Endothelial cell (in vitro differentiated cells): ENCODE data around the gene KCNH2. TPM values are rescaled to one million over a fixed set of nuclear protein-coding genes. Genes with fewer than 3 reads are reported as not detected.
"Not testable (repeated sequence)": the region's sequence is repeated elsewhere in the genome, so short reads cannot be mapped to it uniquely, and the experiment has no call there.

ENCODE experiments used
- DNase-seq: peaks from one replicate; pipeline ENCODE4 v3.0.0; 2021; ENCODE audit warnings: low spot score
- H3K27ac Mint-ChIP-seq: one replicate; pipeline ENCODE4 v1.8.0; 2021; ENCODE audit warnings: mixed read lengths, inconsistent platforms; ENCODE audit not compliant: unreplicated experiment
- H3K27me3 Mint-ChIP-seq: one replicate; pipeline ENCODE4 v1.8.0; 2021; ENCODE audit warnings: mild to moderate bottlenecking, moderate library complexity, mixed read lengths, inconsistent platforms; ENCODE audit not compliant: unreplicated experiment
- H3K36me3 Mint-ChIP-seq: one replicate; pipeline ENCODE4 v1.8.0; 2021; ENCODE audit warnings: mild to moderate bottlenecking, low read depth, mixed read lengths, inconsistent platforms; ENCODE audit not compliant: unreplicated experiment
- H3K4me1 Mint-ChIP-seq: one replicate; pipeline ENCODE4 v1.8.0; 2021; ENCODE audit warnings: mild to moderate bottlenecking, mixed read lengths, inconsistent platforms; ENCODE audit not compliant: unreplicated experiment
- H3K4me3 Mint-ChIP-seq: one replicate; pipeline ENCODE4 v1.8.0; 2021; ENCODE audit warnings: mild to moderate bottlenecking, mixed read lengths, inconsistent platforms; ENCODE audit not compliant: unreplicated experiment
- H3K9me3 Mint-ChIP-seq: one replicate; pipeline ENCODE4 v1.8.0; 2021; ENCODE audit warnings: mixed read lengths, inconsistent platforms; ENCODE audit not compliant: unreplicated experiment
- long read RNA-seq: library from polyadenylated mRNA; unstranded; transcript quantifications from one replicate; pipeline ENCODE4 v2.0.0, GENCODE V29; 2020; ENCODE audit not compliant: unreplicated experiment
- total RNA-seq: library from RNA; stranded (reverse); fragmentation: NEBNext Ultra II Directional; extraction: Animal tissue kit (Norgen Biotek cat#: 25700); gene quantifications from one replicate; pipeline ENCODE4 v1.2.1, GENCODE V29; 2021; ENCODE audit not compliant: unreplicated experiment
- TF ChIP-seq, protein P1 (sequence below): fragments of 200-600 bp; sonication (generic); IDR thresholded peaks from one replicate; pipeline ENCODE4 v1.5.0; 2021; ENCODE audit warnings: antibody characterized with exemption; ENCODE audit not compliant: unreplicated experiment

The KCNH2 gene
- 3.4 TPM for total RNA-seq
- long read RNA-seq, partial matches to known transcripts: 1 of 1 reads
- long read RNA-seq, other reads (novel, unspliced or antisense): 0 of 1 reads

DNA sequence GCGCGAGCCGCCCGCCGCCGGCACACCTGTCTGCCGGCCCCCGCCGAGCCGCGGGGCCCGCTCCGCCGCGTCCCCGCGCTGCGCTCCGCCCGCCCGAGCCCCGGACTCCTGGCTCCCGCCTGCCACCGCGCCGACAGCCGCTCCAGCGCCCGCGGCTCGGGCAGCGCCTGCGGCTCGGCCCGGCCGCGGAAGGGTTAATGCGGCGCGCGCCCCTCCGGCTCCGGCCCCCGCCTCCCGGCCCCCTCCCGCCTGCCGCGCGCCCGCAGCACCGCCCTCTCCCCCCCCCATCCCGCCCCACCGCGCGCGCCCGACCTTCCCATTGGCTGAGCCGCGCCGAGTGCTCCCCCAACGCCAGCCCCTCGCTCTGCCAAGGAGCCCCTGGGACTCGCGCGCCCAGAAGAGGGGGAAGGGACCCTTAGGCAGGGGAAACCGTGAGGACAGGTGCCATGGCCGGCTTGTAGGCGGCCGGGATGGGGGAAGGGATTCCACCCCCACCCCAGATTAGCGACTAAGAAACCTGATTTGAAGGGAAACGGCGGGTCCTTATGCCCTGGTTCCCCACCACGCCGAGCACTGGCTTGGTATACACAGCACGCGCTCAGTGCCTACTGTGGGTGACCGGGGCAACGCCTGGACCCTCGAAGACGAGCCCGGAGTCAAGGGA, at the start of gene KCNH2:
KCNH2 (minus strand) TSS at position 196 of the 664 bp plus-strand sequence. CDS start 408 bp downstream, outside the sequence.
- H3K27me3 Mint-ChIP-seq: peaks cover 30% of the 10 kb centered on the region
- peaks cover under 1% of the 10 kb centered on the region for H3K36me3 Mint-ChIP-seq
- no peak for DNase-seq
- peaks cover 11% of the 10 kb centered on the region for H3K4me1 Mint-ChIP-seq
- TF ChIP-seq, protein P1, sequence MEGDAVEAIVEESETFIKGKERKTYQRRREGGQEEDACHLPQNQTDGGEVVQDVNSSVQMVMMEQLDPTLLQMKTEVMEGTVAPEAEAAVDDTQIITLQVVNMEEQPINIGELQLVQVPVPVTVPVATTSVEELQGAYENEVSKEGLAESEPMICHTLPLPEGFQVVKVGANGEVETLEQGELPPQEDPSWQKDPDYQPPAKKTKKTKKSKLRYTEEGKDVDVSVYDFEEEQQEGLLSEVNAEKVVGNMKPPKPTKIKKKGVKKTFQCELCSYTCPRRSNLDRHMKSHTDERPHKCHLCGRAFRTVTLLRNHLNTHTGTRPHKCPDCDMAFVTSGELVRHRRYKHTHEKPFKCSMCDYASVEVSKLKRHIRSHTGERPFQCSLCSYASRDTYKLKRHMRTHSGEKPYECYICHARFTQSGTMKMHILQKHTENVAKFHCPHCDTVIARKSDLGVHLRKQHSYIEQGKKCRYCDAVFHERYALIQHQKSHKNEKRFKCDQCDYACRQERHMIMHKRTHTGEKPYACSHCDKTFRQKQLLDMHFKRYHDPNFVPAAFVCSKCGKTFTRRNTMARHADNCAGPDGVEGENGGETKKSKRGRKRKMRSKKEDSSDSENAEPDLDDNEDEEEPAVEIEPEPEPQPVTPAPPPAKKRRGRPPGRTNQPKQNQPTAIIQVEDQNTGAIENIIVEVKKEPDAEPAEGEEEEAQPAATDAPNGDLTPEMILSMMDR: no peak
- no peaks in the 10 kb centered on the region for H3K9me3 Mint-ChIP-seq
- peak within 1 kb of the TSS; percentile 93 for H3K4me3 Mint-ChIP-seq
- no peak within 1 kb of the TSS for H3K27ac Mint-ChIP-seq

DNA sequence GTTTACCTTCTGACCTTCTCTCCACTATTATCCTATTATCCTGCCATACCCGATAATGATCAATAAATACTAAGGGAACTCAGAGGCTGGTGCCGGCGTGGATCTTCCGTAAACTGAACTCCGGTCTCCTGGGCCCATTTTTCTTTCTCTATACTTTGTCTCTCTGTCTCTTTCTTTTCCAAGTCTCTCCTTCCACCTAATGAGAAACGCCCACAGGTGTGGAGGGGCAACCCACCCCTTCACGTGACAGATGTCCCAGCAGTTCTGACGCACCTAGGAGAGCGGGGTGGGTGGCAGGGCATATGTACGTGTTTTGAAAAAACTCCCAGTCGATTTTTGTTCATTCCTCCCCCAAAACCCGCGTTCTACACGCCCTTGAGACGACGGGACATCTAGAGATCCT, 49.6 kb upstream of the KCNH2 start:
- DNase-seq, H3K36me3 Mint-ChIP-seq, H3K9me3 Mint-ChIP-seq, H3K4me1 Mint-ChIP-seq: not testable (repeated sequence)
- Mint-ChIP-seq H3K27ac (peak overlapping the region; percentile 96), H3K27me3 (peaks cover 19% of the 10 kb centered on the region), H3K4me3 (peak overlapping the region; percentile 91)

DNA sequence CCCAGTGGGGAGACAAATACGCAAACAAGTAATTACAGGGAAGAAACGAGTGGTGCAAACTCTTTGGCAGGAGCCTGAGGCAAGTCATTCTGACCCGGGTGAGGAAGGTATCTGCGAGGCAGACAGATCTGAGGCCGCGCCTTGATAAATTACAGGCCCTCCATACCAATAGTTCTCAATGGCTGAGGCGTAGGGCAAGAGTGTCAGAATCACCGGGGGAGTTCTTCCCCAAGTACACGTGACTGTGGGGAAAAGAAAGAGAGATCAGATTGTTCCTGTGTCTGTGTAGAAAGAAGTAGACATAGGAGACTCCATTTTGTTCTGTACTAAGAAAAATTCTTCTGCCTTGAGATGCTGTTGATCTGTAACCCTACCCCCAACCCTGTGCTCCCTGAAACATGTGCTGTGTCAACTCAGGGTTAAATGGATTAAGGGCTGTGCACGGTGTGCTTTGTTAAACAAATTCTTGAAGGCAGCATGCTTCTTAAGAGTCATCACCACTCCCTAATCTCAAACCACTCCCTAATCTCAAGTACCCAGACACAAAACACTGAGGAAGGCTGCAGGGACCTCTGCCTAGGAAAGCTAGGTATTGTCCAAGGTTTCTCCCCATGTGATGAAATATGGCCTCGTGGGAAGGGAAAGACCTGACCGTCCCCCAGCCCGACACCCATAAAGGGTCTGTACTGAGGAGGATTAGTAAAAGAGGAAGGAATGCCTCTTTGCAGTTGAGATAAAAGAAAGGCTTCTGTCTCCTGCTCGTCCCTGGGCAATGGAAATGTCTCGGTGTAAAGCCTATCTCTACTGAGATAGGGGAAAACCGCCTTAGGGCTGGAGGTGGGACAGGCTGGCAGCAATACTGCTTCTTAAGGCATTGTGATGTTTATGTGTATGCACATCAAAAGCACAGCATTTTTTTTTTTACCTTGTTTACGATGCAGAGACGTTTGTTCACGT, 48.9 kb upstream of the KCNH2 start:
- Mint-ChIP-seq H3K27me3 (peaks cover 19% of the 10 kb centered on the region), H3K27ac (peak overlapping the region; percentile 96)

DNA sequence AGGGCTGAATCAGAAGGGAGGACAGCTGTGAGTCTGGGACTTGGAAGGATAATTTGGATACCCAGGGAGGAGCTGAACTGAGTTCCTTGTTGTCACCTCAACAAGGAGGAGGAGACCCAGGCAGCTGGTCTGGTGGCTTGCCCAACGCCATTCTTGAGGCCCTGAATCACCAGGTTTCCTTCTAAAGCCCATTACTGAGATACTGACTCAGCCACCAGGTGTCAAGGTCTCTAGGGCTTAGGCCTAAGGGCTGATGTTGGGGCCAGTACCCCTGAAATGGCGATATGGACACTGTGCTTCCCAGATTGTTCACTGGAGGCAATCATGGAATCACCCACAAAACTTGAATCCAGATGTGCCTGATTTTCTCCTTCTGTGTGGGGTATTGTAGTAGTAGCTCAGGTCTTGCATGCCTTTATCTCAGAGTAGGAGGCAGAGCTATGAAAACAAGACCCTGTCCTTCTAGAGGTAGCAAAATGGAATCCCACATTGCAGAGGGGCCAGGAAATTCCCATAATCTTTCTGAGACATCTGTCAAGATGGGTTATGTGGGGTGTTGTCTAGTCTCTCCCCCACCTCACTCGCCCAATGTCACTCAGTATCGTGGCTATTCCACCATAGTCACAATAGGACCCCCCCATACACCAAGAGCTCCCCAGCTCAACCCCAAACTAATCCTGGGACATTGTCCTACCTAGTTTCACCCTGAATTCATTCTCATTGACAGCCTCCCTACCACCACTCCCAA, 48.0 kb upstream of the KCNH2 start:
- H3K27me3 Mint-ChIP-seq: peaks cover 14% of the 10 kb centered on the region
- peaks cover 6% of the 10 kb centered on the region for H3K4me1 Mint-ChIP-seq
- H3K27ac Mint-ChIP-seq: no peak overlapping the region

More for the DNA sequence above, 48.9 kb upstream of the KCNH2 start:
- not testable (repeated sequence) for H3K9me3 Mint-ChIP-seq, H3K36me3 Mint-ChIP-seq, H3K4me1 Mint-ChIP-seq, DNase-seq
- H3K4me3 Mint-ChIP-seq: peak overlapping the region; percentile 4

GRCh38 chr7:151024435-151025056, 46.4 kb upstream of the KCNH2 start, which contains the start of gene ATG9B:
TSS of gene ATG9B (minus strand) at chr7:151024494. CDS start at chr7:151024423, 71 bp downstream.
- TF ChIP-seq, protein P1: no peak
- Mint-ChIP-seq H3K27me3 (peaks cover 23% of the 10 kb centered on the region), H3K27ac (no peak within 1 kb of the TSS), H3K9me3 (no peaks in the 10 kb centered on the region), H3K4me1 (peaks cover 17% of the 10 kb centered on the region), H3K4me3 (no peak within 1 kb of the TSS), H3K36me3 (peaks cover 4% of the 10 kb centered on the region)
- no peak for DNase-seq

More for the DNA sequence above, 48.0 kb upstream of the KCNH2 start:
- TF ChIP-seq, protein P1: no peak
- no peak for DNase-seq
- Mint-ChIP-seq H3K9me3 (no peaks in the 10 kb centered on the region), H3K4me3 (no peak overlapping the region), H3K36me3 (no peaks in the 10 kb centered on the region)
